Glutamatergic neuron (in vitro differentiated cells): Measurements from ENCODE around the gene GPR22. TPM values are rescaled to one million over a fixed set of nuclear protein-coding genes. Genes with fewer than 3 reads are reported as not detected.

Experiments
- DNase-seq: peaks from one replicate; pipeline ENCODE4 v3.0.0; 2022
- H3K27ac Mint-ChIP-seq: one replicate; pipeline ENCODE4 v1.8.0; 2020; ENCODE audit warnings: mild to moderate bottlenecking, mixed read lengths, inconsistent platforms; ENCODE audit not compliant: unreplicated experiment
- H3K27me3 Mint-ChIP-seq: one replicate; pipeline ENCODE4 v1.8.0; 2020; ENCODE audit warnings: mild to moderate bottlenecking, moderate library complexity, mixed read lengths, inconsistent platforms; ENCODE audit not compliant: unreplicated experiment
- H3K36me3 Mint-ChIP-seq: one replicate; pipeline ENCODE4 v1.8.0; 2020; ENCODE audit warnings: mild to moderate bottlenecking, mixed read lengths, inconsistent platforms; ENCODE audit not compliant: unreplicated experiment
- H3K4me1 Mint-ChIP-seq: one replicate; pipeline ENCODE4 v1.8.0; 2020; ENCODE audit warnings: mild to moderate bottlenecking, low read depth, mixed read lengths, inconsistent platforms; ENCODE audit not compliant: unreplicated experiment
- H3K4me3 Mint-ChIP-seq: one replicate; pipeline ENCODE4 v1.8.0; 2020; ENCODE audit warnings: mild to moderate bottlenecking, mixed read lengths, inconsistent platforms; ENCODE audit not compliant: unreplicated experiment
- H3K9me3 Mint-ChIP-seq: one replicate; pipeline ENCODE4 v1.8.0; 2020; ENCODE audit warnings: mild to moderate bottlenecking, moderate library complexity, mixed read lengths, inconsistent platforms; ENCODE audit not compliant: unreplicated experiment
- CTCF ChIP-seq: fragments of 200-600 bp; sonication (generic); IDR thresholded peaks from one replicate; pipeline ENCODE4 v1.5.0; 2021; ENCODE audit not compliant: partially characterized antibody, unreplicated experiment
- long read RNA-seq: library from polyadenylated mRNA; unstranded; transcript quantifications from one replicate; pipeline ENCODE4 v2.0.0, GENCODE V29; 2020; ENCODE audit not compliant: unreplicated experiment
- total RNA-seq: library from RNA; stranded (reverse); fragmentation: NEBNext Ultra II Directional; extraction: Animal tissue kit (Norgen Biotek cat#: 25700); gene quantifications from one replicate; pipeline ENCODE4 v1.2.1, GENCODE V29; 2021; ENCODE audit not compliant: unreplicated experiment

The GPR22 gene
- not detected for total RNA-seq
- long read RNA-seq = 0 reads

GRCh38 chr7:107469929-107470328 lies at the start of gene GPR22:
Gene GPR22, plus strand, starts transcription at chr7:107470057. Its CDS starts 4,004 bp downstream, at chr7:107474061.
- peak within 1 kb of the TSS; percentile 59 for H3K27ac Mint-ChIP-seq
- peaks cover 1% of the 10 kb centered on the region for H3K27me3 Mint-ChIP-seq
- H3K9me3 Mint-ChIP-seq = peaks cover 2% of the 10 kb centered on the region
- peaks cover 14% of the 10 kb centered on the region for H3K4me1 Mint-ChIP-seq
- no peak for DNase-seq
- H3K4me3 Mint-ChIP-seq = peak within 1 kb of the TSS; percentile 51
- no peak for TF ChIP-seq CTCF
- H3K36me3 Mint-ChIP-seq = no peaks in the 10 kb centered on the region

- Mint-ChIP-seq H3K4me3 (no peak overlapping the region), H3K36me3 (no peaks in the 10 kb centered on the region), H3K27me3 (no peaks in the 10 kb centered on the region), H3K4me1 (no peaks in the 10 kb centered on the region), H3K27ac (no peak overlapping the region), H3K9me3 (no peaks in the 10 kb centered on the region)
- no peak for TF ChIP-seq CTCF
- no peak for DNase-seq
Measured at GRCh38 chr7:107427462-107427861, 42.4 kb upstream of the GPR22 start.

DNA sequence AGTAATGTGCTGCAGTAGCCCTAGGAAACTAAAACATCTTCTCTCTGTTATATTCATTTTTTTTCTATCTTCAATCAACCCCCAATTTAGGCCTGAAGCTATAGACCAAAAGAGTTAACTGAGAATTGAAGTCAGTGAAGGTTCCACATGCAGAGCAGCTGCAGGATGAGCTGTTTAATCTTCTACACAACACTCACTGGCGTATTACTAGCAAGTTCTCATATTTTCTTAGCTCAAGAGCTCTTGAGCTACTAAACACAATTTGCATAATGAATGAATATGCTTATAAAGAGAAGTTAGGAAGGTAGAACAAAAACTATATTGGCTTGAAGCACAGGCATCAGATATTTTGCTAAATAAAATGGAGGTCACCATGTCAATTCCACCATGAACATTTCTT lies 41.2 kb upstream of the GPR22 start:
- TF ChIP-seq CTCF = no peak
- Mint-ChIP-seq H3K4me3 (no peak overlapping the region), H3K9me3 (no peaks in the 10 kb centered on the region), H3K27ac (no peak overlapping the region), H3K27me3 (no peaks in the 10 kb centered on the region), H3K4me1 (no peaks in the 10 kb centered on the region), H3K36me3 (no peaks in the 10 kb centered on the region)
- DNase-seq = no peak

DNA sequence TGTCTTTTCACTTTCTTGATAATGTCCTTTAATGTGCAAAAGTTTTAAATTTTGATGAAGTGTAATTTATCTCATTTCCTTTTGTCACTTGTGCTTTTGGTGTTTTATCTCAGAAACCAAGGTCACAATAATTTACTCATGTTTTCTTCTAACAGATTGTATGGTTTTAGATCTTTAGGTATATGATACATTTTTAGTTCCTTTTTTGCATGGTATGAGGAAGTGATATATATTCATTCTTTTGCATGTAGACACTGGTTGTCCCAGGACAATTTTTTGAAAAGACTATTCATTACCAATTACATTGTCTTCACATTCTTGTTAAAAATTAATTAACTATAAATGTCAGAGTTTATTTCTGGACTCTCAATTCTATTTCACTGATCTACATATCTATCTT lies 39.8 kb upstream of the GPR22 start:
- DNase-seq = no peak
- Mint-ChIP-seq H3K9me3 (no peaks in the 10 kb centered on the region), H3K4me3 (no peak overlapping the region), H3K4me1 (no peaks in the 10 kb centered on the region), H3K27me3 (no peaks in the 10 kb centered on the region), H3K36me3 (no peaks in the 10 kb centered on the region), H3K27ac (no peak overlapping the region)
- no peak for TF ChIP-seq CTCF

DNA sequence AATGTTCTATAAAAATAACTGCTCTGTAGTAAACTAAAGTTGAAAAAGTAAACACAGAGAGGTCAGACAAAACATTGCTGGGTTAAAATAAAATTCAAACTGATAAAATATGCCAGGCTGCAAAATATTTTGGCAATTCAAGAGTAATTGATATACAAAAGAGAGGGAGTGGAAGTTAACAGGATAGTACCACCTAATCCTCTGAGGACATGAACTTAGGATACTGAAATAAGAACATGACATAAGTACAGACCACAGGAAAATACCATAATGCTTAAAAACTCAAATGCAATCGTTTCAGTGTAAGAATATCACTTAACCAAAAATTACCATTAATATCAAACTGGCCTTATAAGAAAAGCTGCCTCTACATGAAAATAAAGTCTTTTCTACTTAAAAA lies 37.6 kb upstream of the GPR22 start:
- DNase-seq = no peak
- no peak overlapping the region for H3K4me3 Mint-ChIP-seq
- no peak overlapping the region for H3K27ac Mint-ChIP-seq
- peaks cover 2% of the 10 kb centered on the region for H3K9me3 Mint-ChIP-seq
- no peaks in the 10 kb centered on the region for H3K27me3 Mint-ChIP-seq
- H3K36me3 Mint-ChIP-seq = no peaks in the 10 kb centered on the region
- TF ChIP-seq CTCF = no peak
- no peaks in the 10 kb centered on the region for H3K4me1 Mint-ChIP-seq
